Central memory CD8-positive, alpha-beta T cell (primary cell): ENCODE data around the gene SLC22A6.
"Not testable (repeated sequence)": the region's sequence is repeated elsewhere in the genome, so short reads cannot be mapped to it uniquely, and the experiment has no call there.

Source experiments
- ATAC-seq: fragments of 150-1000 bp; cut with Tn5 transposase; replicated peaks from 2 replicates; pipeline ENCODE4 v1.10.0; 2022; ENCODE audit warnings: mild to moderate bottlenecking, moderate FRiP score, moderate number of reproducible peaks; ENCODE audit not compliant: poor library complexity, severe bottlenecking; ENCODE audit errors: extremely low read depth
- DNase-seq, 2 donors: peaks; one replicate each; pipeline ENCODE4 v3.0.0; 2021; ENCODE audit warnings: low spot score in 2 of 2
- H3K27ac Mint-ChIP-seq: one replicate; pipeline ENCODE4 v1.8.0; 2022; ENCODE audit warnings: low read depth, mild to moderate bottlenecking, moderate library complexity, mixed read lengths
- H3K27me3 Mint-ChIP-seq: one replicate; pipeline ENCODE4 v1.8.0; 2022; ENCODE audit warnings: mixed read lengths
- H3K36me3 Mint-ChIP-seq: one replicate; pipeline ENCODE4 v1.8.0; 2022; ENCODE audit warnings: mild to moderate bottlenecking, moderate library complexity, mixed read lengths; ENCODE audit not compliant: insufficient read depth
- H3K4me1 Mint-ChIP-seq: one replicate; pipeline ENCODE4 v1.8.0; 2022; ENCODE audit warnings: mixed read lengths
- H3K4me3 Mint-ChIP-seq: one replicate; pipeline ENCODE4 v1.8.0; 2022; ENCODE audit warnings: mild to moderate bottlenecking, moderate library complexity, mixed read lengths
- H3K9me3 Mint-ChIP-seq: one replicate; pipeline ENCODE4 v1.8.0; 2022; ENCODE audit warnings: mixed read lengths

Gene SLC22A6

GRCh38 chr11:62976109-62976508 lies 8.7 kb downstream of the SLC22A6 start:
- DNase-seq (no peak), ATAC-seq (no peak)
- H3K4me3 Mint-ChIP-seq = no peak overlapping the region
- no peaks in the 10 kb centered on the region for H3K36me3 Mint-ChIP-seq
- no peaks in the 10 kb centered on the region for H3K9me3 Mint-ChIP-seq
- H3K27ac Mint-ChIP-seq = no peak overlapping the region
- H3K4me1 Mint-ChIP-seq = no peaks in the 10 kb centered on the region
- peaks cover 56% of the 10 kb centered on the region for H3K27me3 Mint-ChIP-seq

GRCh38 chr11:62974848-62975522 lies 9.8 kb downstream of the SLC22A6 start:
- no peaks in the 10 kb centered on the region for H3K9me3 Mint-ChIP-seq
- H3K36me3 Mint-ChIP-seq = no peaks in the 10 kb centered on the region
- H3K4me1 Mint-ChIP-seq = no peaks in the 10 kb centered on the region
- H3K27ac Mint-ChIP-seq = no peak overlapping the region
- ATAC-seq (no peak), DNase-seq (no peak)
- H3K27me3 Mint-ChIP-seq = peaks cover 61% of the 10 kb centered on the region
- H3K4me3 Mint-ChIP-seq = no peak overlapping the region

GRCh38 chr11:62965574-62965973 lies 19.2 kb downstream of the SLC22A6 start:
- Mint-ChIP-seq H3K27me3 (peaks cover 61% of the 10 kb centered on the region), H3K27ac (no peak overlapping the region), H3K36me3 (peaks cover 2% of the 10 kb centered on the region), H3K9me3 (no peaks in the 10 kb centered on the region), H3K4me3 (no peak overlapping the region), H3K4me1 (no peaks in the 10 kb centered on the region)
- DNase-seq (no peak), ATAC-seq (no peak)

GRCh38 chr11:62962391-62962790 lies 22.4 kb downstream of the SLC22A6 start:
- Mint-ChIP-seq H3K36me3 (peaks cover 2% of the 10 kb centered on the region), H3K9me3 (no peaks in the 10 kb centered on the region), H3K4me1 (no peaks in the 10 kb centered on the region), H3K27ac (no peak overlapping the region), H3K4me3 (no peak overlapping the region), H3K27me3 (peaks cover 58% of the 10 kb centered on the region)
- no peak for DNase-seq
- ATAC-seq = no peak

- ATAC-seq (no peak), DNase-seq (no peak)
- H3K27ac Mint-ChIP-seq = no peak overlapping the region
- peaks cover 2% of the 10 kb centered on the region for H3K36me3 Mint-ChIP-seq
- H3K27me3 Mint-ChIP-seq = peaks cover 52% of the 10 kb centered on the region
- no peaks in the 10 kb centered on the region for H3K9me3 Mint-ChIP-seq
- H3K4me1 Mint-ChIP-seq = no peaks in the 10 kb centered on the region
- no peak overlapping the region for H3K4me3 Mint-ChIP-seq
Measured at GRCh38 chr11:62961017-62961570, 23.7 kb downstream of the SLC22A6 start.

GRCh38 chr11:62959422-62959980 lies 25.3 kb downstream of the SLC22A6 start:
- peaks cover 2% of the 10 kb centered on the region for H3K36me3 Mint-ChIP-seq
- no peak overlapping the region for H3K27ac Mint-ChIP-seq
- no peak for ATAC-seq
- H3K27me3 Mint-ChIP-seq = peaks cover 52% of the 10 kb centered on the region
- H3K4me3 Mint-ChIP-seq = no peak overlapping the region
- no peaks in the 10 kb centered on the region for H3K9me3 Mint-ChIP-seq
- DNase-seq = no peak
- no peaks in the 10 kb centered on the region for H3K4me1 Mint-ChIP-seq

GRCh38 chr11:62958547-62959421 lies 26.0 kb downstream of the SLC22A6 start:
- ATAC-seq (no peak), DNase-seq (no peak)
- Mint-ChIP-seq H3K4me1 (no peaks in the 10 kb centered on the region), H3K4me3 (no peak overlapping the region), H3K27me3 (peaks cover 52% of the 10 kb centered on the region), H3K27ac (peak overlapping the region; percentile 13), H3K9me3 (no peaks in the 10 kb centered on the region), H3K36me3 (peaks cover 2% of the 10 kb centered on the region)

GRCh38 chr11:62957147-62957546 lies 27.6 kb downstream of the SLC22A6 start:
- Mint-ChIP-seq H3K36me3 (peaks cover 2% of the 10 kb centered on the region), H3K27me3 (peaks cover 40% of the 10 kb centered on the region), H3K9me3 (no peaks in the 10 kb centered on the region), H3K27ac (no peak overlapping the region), H3K4me1 (no peaks in the 10 kb centered on the region), H3K4me3 (no peak overlapping the region)
- ATAC-seq = no peak
- no peak for DNase-seq

- H3K4me3 Mint-ChIP-seq = no peak overlapping the region
- no peak for ATAC-seq
- peaks cover 50% of the 10 kb centered on the region for H3K27me3 Mint-ChIP-seq
- DNase-seq = no peak
- H3K27ac Mint-ChIP-seq = no peak overlapping the region
- no peaks in the 10 kb centered on the region for H3K4me1 Mint-ChIP-seq
- no peaks in the 10 kb centered on the region for H3K36me3 Mint-ChIP-seq
- H3K9me3 Mint-ChIP-seq = no peaks in the 10 kb centered on the region
Measured at GRCh38 chr11:62954478-62954877, 30.3 kb downstream of the SLC22A6 start.

GRCh38 chr11:62953811-62954210 lies 31.0 kb downstream of the SLC22A6 start:
- no peaks in the 10 kb centered on the region for H3K9me3 Mint-ChIP-seq
- DNase-seq = no peak
- no peak for ATAC-seq
- H3K27me3 Mint-ChIP-seq = peaks cover 50% of the 10 kb centered on the region
- no peak overlapping the region for H3K4me3 Mint-ChIP-seq
- H3K36me3 Mint-ChIP-seq = no peaks in the 10 kb centered on the region
- H3K4me1 Mint-ChIP-seq = no peaks in the 10 kb centered on the region
- H3K27ac Mint-ChIP-seq = no peak overlapping the region

- Mint-ChIP-seq H3K27me3 (peaks cover 65% of the 10 kb centered on the region), H3K4me3 (no peak overlapping the region), H3K36me3 (no peaks in the 10 kb centered on the region), H3K27ac (no peak overlapping the region), H3K4me1 (no peaks in the 10 kb centered on the region), H3K9me3 (no peaks in the 10 kb centered on the region)
- DNase-seq (no peak), ATAC-seq (no peak)
Measured at GRCh38 chr11:62948765-62949320, 35.9 kb downstream of the SLC22A6 start.

GRCh38 chr11:62945538-62945937 lies 39.2 kb downstream of the SLC22A6 start:
- peaks cover 87% of the 10 kb centered on the region for H3K27me3 Mint-ChIP-seq
- H3K4me1 Mint-ChIP-seq, H3K36me3 Mint-ChIP-seq, ATAC-seq, H3K27ac Mint-ChIP-seq, H3K9me3 Mint-ChIP-seq, H3K4me3 Mint-ChIP-seq, DNase-seq: not testable (repeated sequence)
